CD4-positive, alpha-beta T cell treated with Interleukin-1 beta for 1 hour (primary cell): ENCODE data around the gene AWAT2.

Experiments used
- DNase-seq, 2 donors: peaks; one replicate each; pipeline ENCODE4 v3.0.0-alpha.2; 2020 to 2022

AWAT2 gene, protein sequence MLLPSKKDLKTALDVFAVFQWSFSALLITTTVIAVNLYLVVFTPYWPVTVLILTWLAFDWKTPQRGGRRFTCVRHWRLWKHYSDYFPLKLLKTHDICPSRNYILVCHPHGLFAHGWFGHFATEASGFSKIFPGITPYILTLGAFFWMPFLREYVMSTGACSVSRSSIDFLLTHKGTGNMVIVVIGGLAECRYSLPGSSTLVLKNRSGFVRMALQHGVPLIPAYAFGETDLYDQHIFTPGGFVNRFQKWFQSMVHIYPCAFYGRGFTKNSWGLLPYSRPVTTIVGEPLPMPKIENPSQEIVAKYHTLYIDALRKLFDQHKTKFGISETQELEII

DNA sequence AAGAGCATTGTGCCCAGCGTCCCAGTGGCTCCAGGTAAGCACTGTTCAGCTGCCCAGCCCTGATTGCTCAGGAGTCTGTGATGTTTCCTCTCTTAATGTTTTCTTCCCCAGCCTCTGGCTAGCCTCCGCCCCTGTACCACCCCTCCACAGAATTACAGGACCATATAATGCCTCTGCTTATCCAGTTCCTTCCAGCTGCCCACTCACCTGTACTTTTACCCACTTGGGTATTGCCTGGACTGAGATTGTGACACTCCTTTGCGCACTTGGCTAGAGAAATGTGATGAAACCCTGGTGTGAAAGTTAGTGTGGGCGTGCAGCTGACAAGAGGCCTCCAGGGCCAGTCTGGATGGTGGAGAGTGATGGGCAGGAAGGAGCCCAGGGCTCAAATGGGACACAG, at the start of gene AWAT2:
AWAT2 (minus strand) TSS at position 14 of the 400 bp plus-strand sequence; CDS start at position 8, 6 bp downstream.
- no peak for DNase-seq

DNA sequence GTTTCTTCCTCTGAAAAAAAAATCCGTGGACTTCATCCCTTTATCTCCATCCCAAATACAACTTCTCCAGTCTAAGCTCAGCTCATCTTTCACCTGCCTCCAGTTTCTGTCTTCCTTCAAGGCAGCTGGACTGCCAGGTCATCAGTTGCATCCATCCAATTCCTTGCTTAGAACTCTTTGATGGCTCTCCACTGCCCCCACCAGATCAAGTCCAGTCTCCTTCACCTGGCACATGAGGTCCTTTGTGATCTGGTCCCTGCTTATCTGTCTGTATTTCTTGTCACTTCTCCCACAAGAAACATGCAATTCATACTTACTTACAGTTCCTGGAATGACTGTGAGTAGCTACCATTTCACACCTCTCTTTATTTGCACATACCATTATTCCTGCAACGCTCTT, 46.3 kb upstream of the AWAT2 start:
- no peak for DNase-seq

DNA sequence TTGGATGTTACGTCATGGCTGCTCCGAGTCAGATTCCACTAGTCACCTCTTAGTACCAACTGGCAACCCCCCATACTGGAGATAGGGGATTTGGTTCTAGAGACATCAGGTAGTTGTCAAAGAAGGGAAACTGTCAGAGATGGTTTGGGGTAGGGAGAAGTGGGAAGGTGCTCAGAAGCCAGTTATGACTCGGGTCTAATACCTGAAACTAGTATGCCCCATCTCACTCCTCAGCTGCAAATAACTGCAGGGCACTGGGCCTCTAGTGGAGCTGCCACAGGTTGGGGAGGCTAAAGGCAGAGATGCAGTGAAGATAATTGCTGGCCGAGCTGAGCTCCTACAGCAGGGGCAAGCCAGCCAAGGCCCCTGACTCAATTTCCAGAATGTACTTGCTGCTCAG, 42.5 kb upstream of the AWAT2 start:
- no peak for DNase-seq

DNA sequence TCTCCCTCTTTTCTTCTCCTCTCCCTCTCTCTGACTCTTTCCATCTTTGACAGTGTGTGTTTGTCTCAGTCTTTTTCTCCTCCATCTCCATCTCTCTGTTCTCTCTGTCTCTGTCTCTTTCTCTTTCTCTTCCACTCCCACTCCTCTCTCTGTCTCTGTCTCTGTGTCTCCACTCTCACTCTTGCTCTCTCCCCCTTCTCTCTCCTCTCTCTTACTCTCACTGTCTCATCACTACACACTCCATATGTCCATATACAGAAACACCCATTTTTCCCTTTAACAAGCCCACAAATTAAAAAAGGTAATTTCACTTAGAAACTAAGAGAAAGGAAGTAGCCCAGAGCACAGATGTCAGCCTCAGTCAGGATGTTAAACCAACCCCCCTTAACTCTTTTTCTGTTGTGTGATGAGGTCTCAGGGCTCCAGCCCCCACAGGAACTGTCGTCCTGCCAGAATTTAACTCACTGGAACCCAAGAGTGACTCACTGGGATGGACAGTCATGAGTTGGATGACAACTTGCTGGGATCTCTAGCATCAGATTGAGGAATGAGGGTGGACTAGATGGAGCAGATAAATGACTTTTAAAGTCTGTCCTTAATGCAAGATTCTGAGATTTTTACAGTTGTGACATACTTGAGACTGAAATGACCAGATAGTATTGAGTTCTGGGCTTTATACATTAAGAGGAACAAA, 40.0 kb upstream of the AWAT2 start:
- no peak for DNase-seq

DNA sequence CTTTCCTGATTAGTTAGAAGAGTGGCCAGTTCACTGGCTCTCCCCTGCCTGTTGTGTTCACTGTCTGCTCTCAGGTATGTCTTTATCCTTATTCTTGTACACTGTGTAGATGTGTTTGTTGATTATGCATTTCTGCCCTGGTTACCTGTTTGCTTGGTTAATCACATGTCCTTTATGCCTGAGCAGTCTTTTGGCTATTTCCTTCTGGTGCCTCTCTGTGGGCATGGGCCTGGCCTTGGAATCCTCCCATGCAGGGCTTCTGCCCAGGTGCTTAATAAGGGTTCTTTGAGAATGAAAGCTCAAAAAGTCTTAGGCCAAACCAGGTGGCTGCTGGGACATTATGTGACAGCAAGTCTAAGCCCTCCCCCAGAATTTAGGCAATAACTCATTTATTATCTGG, 39.0 kb upstream of the AWAT2 start:
- no peak for DNase-seq

DNA sequence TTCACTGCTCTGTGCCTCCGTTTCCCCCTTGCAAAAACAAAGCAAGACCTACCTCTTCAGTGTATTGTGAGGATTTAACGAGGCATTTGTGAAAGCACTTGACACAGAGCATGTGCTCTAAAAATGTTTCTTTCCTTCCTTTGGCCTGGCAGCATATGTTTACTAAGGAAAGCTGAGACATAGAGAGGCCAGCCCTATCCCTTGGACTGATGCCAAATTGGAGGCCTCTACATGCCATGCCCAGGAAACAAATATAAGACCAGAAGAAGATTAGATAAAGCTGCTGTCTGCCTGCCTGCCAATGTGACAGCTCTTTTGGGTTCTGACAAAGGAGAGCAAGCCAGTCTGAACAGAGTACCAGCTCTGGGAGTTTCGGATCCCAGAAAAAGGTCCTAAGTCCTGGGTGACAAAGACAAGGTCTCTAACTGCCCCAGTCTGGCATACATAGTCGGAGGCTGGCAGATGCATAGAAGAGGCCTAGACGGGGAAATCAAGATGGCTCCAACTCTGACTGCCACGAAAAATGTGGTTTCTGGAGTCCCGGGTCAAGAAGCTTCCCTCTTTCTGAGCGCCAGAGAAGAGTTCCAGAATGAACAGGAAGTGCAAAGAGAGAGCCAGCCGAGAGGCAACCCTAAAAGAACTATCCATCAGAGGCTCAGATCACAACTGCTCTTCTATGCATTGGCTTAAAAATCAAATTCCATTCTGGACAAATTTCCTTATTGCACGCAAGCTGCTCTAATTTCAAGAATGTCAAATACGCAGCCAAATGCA, 38.3 kb upstream of the AWAT2 start:
- DNase-seq = no peak

DNA sequence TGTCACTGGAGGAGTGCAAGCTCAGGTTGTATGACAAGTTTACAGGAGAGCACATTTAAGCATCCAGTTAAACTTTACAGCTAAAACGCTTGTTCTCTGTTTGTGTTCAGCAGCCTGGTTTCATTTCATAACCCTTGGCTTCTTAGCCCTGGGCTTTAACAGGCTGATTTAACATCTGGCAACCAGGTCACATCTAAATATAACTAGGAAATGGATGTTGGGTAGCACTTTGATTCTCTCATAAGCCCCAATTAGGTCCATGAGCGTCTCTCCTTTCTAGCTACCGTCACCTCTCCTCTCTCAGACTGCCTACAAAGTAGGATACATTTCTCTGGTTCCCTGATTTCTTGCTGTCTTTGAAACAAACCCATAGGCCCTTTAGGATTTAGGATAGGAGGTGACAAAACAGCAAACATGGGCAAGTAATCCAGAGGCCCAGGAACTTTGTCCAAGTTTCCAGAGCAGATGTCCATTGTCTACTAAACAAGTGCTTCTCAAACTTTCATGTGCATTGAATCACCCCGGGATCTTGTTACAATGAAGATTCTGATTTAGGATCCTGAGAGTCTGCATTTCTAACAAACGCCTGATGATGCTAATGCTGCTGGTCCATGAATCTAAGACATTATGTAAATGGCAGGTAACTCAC, 35.0 kb upstream of the AWAT2 start:
- no peak for DNase-seq

DNA sequence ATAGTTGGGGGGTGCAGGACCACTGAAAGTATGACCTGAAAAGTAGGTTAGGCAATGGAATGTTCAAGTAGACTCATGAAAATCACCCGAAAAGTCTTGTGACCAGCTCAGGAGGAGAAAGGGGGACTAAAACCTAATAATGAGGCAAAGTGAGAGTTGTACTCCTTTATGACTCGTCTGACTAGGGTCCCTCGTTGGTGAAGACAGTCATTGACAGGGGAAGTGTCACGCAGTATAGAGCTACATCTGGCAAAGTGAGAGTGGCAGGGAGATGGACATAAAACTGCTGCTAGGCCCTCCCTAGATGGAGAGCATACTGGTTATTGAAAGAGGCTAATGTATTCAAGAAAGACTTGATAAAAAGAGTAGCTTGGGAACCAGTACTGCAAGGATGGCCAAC, 33.0 kb upstream of the AWAT2 start:
- DNase-seq = no peak

DNA sequence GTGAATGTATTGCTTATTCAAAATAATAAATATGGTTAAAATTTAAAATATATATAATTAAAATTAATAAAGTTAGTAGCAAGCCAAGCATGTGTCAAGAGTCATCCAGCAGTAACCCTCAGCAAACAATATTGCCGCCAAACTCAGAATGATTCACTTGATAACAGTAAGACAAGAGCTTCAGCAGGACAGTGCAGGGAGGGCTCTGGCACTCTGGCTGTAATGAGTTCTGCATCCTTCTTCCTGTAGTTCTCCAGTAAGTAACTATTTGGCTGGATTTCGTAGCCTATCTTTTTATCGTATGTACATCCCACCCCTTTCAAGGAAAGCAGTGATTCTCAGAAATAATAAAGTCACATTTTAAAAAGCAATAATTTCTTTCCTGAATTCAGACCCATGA, 30.1 kb upstream of the AWAT2 start:
- no peak for DNase-seq

DNA sequence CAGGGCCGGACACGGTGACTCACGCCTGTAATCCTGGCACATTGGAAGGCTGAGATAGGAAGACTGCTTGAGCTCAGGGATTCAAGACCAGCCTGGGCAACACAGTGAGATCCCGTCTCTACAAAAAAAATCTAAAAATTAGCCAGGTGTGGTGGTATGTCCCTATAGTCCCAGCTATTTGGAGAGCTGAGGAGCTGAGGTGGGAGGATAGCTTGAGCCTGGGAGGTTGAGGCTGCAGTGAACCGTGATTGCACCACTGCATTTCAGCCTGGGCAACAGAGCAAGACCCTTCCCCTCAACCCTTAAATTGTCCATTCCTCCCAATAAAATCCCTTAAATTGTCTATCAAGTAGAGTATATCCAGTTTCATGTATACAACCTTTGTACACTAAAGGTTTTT, 29.6 kb upstream of the AWAT2 start:
- no peak for DNase-seq

DNA sequence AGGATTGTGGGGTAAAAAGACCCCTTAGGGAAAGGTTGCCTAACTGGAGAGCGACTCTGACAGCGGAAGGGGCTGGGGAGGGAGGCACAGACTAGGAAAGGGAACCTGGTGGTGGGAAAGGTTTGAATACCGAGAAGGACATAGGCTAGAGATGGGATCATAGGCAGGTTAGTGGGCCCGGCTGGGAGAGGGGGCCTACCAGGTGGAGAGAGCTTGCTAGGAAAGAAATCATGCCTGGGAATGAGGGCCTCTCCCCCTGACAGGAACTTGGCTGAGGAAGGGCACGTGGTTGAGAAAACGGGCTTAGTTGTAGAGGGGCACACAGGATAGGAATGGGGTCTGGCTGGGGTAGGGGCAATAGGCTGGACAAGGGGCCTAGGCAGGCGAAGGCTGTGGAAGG, 16.9 kb upstream of the AWAT2 start:
- no peak for DNase-seq

DNA sequence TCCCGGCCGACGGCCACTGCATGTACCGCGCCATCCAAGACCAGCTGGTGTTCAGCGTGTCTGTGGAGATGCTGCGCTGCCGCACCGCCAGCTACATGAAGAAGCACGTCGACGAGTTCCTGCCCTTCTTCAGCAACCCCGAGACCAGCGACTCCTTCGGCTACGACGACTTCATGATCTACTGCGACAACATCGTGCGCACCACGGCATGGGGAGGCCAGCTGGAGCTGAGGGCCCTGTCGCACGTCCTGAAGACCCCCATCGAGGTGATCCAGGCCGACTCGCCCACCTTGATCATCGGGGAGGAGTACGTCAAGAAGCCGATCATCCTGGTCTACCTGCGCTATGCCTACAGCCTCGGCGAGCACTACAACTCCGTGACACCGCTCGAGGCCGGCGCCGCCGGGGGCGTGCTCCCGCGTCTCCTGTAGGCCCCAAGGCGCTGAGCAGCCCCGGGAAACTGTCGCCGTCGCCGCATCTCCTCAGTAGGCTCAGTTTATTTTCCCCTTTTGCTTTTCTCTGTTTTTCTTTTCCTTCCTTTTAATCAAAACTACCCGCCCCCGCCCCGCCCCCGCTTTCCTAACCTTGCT, 13.3 kb upstream of the AWAT2 start:
- no peak for DNase-seq

DNA sequence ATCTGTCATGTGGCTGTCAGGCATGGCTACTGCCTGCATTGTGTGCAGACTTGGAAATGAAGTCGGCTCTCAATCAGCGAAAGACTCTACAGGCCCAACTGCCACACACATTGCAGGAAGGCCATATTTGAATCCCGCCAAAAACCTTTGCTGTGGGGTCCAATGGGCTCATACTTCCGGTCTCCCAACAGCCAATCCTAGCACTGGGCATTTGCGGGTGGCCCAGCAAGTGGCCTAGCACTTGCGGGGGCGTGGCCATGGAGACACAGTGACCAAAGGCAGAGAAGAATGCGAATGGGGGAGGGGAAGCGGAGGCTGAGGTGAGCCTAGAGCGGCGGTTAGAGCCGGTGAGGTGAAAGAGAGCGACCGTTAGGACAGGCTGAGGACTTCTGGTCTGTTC, 12.3 kb upstream of the AWAT2 start, which contains the start of gene OTUD6A:
OTUD6A (plus strand) TSS at position 382 of the 400 bp plus-strand sequence. CDS start 68 bp downstream, outside the sequence.
- no peak for DNase-seq

DNA sequence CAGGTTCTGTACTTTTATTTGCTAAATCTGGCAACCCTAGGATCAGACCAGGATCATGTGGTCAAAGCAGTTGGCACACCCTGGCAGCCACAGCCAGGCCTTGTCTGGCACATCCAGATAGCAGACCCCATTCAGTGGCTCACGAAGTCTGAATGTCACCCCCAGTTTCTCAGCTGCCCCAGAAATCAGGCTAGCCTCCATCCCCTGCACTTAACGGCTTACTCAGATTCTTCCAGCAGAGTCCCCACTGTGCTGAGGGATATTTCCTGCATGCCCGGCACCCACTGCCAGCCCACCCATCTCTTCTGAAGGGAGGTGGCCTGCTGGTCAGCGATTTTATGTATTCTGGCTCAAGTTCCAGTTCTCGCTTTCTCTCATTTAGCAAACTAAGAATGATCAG, 4.7 kb upstream of the AWAT2 start:
- no peak for DNase-seq

DNA sequence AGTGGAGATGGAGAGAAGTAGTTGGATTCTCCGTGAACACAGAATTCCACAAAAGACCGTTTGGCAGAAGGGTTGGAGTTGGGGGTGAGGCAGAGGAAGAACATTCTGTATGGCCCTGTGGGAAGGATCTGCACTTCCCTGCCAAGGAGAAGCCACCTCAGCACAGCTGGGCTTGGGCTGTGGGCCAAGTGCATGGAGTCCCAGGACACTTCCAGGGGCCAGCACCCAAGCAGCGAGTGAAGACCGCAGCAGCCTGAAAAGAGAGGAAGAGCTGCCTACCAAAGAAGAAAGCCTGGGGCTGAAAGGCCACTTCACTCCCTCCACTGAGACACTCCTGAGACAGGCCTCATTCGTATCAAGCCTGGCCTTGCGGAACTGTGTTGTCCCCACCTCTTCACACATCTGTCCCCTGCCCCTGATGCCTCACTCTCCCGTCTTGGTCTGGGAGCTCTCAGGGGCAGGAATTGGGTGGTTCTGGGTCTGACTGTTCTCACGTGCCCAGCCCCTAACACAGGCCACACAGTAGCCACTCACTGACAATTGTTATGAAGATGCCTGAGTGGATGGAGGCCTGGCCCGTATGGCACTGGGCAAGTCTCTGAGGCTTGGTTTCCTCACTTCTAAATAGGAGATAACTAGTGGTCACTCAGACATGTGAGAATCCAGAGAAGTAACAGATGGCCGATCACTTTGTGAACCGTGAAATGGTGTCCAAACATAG, 3.3 kb upstream of the AWAT2 start:
- DNase-seq = no peak

DNA sequence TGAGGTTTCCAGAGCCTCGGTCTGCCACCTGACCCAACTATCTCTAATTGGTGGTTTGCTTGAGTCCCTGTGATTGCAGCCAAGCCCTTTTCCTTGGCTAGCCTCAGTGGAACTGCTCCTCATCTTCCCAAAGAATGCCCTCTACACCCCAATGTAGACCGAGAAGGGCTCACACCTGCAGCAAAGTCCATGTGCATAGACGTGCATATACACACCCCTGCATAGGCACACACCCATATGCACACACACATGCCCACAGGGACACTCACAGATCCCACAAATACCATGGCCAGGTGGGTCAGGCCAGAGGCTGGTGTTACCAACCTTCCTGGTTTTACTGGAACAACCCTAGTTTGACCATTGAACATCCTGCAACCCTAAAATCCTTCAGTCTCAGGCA, 332 bp downstream of the AWAT2 start:
- no peak for DNase-seq

DNA sequence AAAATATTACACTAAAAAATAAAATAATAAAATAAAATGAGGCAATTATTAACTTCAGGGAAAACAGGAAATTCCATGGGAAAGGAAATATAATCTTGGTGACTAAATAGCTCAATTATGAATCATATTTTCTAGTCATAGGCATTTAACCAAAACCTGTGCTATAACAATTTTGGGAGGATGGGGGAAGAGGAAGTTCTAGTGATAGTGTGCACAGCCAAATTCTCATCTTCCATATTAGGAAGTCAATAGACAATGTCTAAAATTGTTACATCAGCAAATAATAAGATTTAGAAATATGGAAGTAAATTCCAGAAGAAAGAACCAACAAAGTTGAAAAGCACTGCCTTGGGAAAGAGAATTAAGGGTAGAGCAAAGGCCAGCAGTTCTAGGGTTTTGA, 2.8 kb downstream of the AWAT2 start:
- DNase-seq = no peak

DNA sequence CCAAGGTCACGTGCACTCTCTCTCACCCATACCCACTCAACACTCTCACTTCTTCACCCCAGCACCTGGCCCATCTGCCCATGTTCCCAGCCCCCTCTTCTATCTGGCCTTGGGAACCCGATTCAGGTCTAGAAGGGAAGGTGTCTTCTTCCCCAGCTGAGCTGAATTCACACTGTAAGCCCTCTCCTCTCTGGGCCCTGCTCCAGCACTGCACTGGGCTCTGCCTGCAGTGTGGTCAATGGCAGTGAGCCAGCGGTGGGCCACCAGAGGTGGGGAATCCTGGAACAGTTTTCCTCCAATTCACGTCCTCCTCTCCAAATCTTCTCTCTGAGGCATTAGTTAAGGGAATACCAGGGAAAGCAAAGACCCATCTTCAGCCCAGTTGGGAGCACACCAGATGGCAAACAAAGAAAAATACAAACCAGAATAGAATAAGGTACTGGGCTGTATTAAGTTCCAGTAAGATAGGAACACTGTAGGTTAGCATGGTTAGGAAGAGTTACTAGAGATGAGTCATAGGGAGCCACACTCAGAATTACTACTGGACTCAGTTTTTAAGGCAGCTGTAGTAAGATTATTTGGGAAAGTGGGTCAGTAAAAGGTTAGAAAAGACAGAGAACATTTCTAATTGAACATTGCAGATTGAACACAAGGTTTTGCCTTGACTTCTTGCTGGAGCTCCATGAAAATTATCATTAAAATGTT, 5.0 kb downstream of the AWAT2 start:
- DNase-seq = no peak

DNA sequence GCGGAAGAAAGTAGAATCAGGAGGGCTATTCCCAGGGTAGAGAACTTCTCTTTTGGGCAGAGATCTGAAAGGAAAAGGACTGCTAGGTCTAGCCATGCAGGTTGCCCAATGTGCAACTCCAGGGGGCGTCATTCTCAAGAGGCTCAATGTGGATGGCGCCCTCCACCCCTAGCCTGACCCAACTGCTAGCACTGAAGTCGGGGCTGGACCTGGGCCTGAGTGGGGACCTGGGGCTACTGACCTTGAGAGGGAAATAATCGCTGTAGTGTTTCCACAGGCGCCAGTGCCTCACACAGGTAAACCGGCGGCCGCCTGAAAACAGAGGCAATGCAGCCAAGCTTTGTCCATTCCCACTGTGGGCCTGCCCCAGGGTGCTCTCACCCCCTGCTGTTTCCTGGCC, 6.1 kb downstream of the AWAT2 start:
- DNase-seq = no peak

DNA sequence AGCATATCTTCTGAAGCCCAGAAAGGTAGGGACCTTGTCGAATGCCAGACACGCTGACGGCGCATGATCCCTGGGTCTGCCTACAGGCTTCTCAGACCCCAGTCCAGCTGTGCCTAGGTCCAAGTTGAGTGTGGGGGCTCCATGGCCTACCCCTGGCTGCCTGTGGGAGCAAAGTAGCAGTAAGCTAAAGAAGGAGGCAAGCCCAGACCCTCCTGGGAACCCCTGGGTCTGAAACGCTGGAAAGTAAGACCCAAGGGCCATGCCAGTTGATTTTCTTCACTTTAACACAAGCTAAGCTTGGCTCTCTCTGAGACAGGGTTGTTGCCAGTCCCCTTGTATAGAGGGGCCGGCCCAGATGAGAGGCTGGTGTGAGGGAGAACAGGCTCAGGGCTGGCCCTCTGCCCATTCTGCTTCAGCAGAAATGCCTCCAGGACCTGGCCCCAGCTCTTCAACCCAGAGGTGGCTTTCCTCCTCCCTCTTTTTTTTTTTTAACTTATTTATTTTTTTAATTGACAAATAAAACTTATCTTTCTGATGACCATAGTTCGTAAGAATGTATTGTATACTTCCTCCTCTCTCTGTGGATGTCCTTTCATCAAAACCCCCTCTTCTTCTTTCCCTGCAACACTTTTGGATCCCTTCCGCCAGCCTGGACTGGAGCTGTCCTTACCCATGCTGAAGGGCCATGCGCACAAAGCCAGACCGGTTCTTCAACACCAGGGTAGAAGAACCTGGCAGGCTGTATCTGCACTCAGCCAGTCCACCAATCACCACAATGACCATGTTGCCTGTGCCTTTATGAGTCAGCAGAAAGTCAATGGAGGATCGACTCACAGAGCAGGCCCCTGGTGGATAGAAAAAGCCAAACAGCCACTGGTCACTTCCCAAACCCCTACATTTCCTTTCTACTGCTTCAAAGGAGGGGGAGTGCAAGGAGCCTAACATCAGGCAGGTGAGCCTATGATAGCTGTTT, 7.1 kb downstream of the AWAT2 start:
- no peak for DNase-seq
